Astrocyte (in vitro differentiated cells and primary cell): ENCODE data around the gene ARMC9.

Experiments
- CTCF ChIP-seq: IDR thresholded peaks from 2 replicates; pipeline ENCODE4 v1.5.1; 2011; ENCODE audit warnings: low read depth, mild to moderate bottlenecking, inconsistent platforms, low read length, moderate library complexity; ENCODE audit not compliant: insufficient read depth
- EZH2 ChIP-seq: IDR thresholded peaks from 2 replicates; pipeline ENCODE4 v1.6.1; 2012; ENCODE audit warnings: mild to moderate bottlenecking, low read length, inconsistent platforms; ENCODE audit not compliant: insufficient read depth

- no peak for TF ChIP-seq EZH2
- no peak for TF ChIP-seq CTCF
Measured at GRCh38 chr2:231344851-231345250, 146.4 kb downstream of the ARMC9 start.
